GM12865 (cell line): Measurements from ENCODE around the gene GATA5.

Experiments
- DNase-seq: peaks from one replicate; pipeline ENCODE4 v3.0.0; 2010; ENCODE audit warnings: low read depth
- H3K4me3 ChIP-seq: 2 replicates; pipeline ENCODE4 v1.5.1; 2011; ENCODE audit warnings: mild to moderate bottlenecking, low read depth, low read length, control low read depth
- CTCF ChIP-seq: IDR thresholded peaks from 2 replicates; pipeline ENCODE4 v1.5.1; 2011; ENCODE audit warnings: low read length, control low read depth, low read depth, inconsistent platforms; ENCODE audit not compliant: insufficient read depth; ENCODE audit errors: missing control alignments

The GATA5 gene

GRCh38 chr20:62479156-62479555, 3.4 kb upstream of the GATA5 start:
- no peak for TF ChIP-seq CTCF
- no peak overlapping the region for H3K4me3 ChIP-seq
- DNase-seq: no peak

- TF ChIP-seq CTCF: no peak
- no peak overlapping the region for H3K4me3 ChIP-seq
- DNase-seq: no peak
Measured at GRCh38 chr20:62477669-62478455, 2.1 kb upstream of the GATA5 start.

GRCh38 chr20:62476056-62476838, 452 bp upstream of the GATA5 start:
- no peak for DNase-seq
- no peak for TF ChIP-seq CTCF
- H3K4me3 ChIP-seq: no peak overlapping the region

GRCh38 chr20:62475027-62475771, 596 bp downstream of the GATA5 start:
- H3K4me3 ChIP-seq: no peak overlapping the region
- no peak for DNase-seq
- TF ChIP-seq CTCF: no peak

- H3K4me3 ChIP-seq: no peak overlapping the region
- DNase-seq: no peak
- TF ChIP-seq CTCF: no peak
Measured at GRCh38 chr20:62474604-62475026, 1.2 kb downstream of the GATA5 start.

- no peak for DNase-seq
- H3K4me3 ChIP-seq: no peak overlapping the region
- TF ChIP-seq CTCF: no peak
Measured at GRCh38 chr20:62473717-62474603, 1.8 kb downstream of the GATA5 start.
